Testis (tissue), 2 donors: ENCODE results near the gene TMEM222.

ENCODE experiments used
- CTCF ChIP-seq, 3 experiments: fragments of 450-650 bp in 2 of 3; fragments of 200-600 bp in 1 of 3; sonication (generic) in 1 of 3; IDR thresholded peaks; one replicate each; pipeline ENCODE4 v1.5.1; 2016 to 2019; ENCODE audit warnings: antibody characterized with exemption in 3 of 3, mild to moderate bottlenecking in 2 of 3, moderate library complexity in 1 of 3
- POLR2A ChIP-seq: fragments of 450-650 bp; IDR thresholded peaks from one replicate; pipeline ENCODE4 v1.6.1; 2017; ENCODE audit warnings: antibody characterized with exemption, mild to moderate bottlenecking, moderate library complexity

- no peak for TF ChIP-seq CTCF (IDR thresholded peaks at IDR 0.05)
- TF ChIP-seq POLR2A = no peak
Observed at GRCh38 chr1:27330786-27331185, 8.8 kb downstream of the TMEM222 start.
